GM18909 (cell line): Measurements from ENCODE around the gene RAB33A.
A peak's percentile ranks its signal among the peaks of the same experiment; 100 is the strongest.

Experiments
- ATAC-seq: cut with Tn5 transposase; IDR thresholded peaks from one replicate; pipeline ENCODE4 v1.9.1; 2021; ENCODE audit warnings: mild to moderate bottlenecking; ENCODE audit not compliant: unreplicated experiment, poor library complexity

RAB33A gene

DNA sequence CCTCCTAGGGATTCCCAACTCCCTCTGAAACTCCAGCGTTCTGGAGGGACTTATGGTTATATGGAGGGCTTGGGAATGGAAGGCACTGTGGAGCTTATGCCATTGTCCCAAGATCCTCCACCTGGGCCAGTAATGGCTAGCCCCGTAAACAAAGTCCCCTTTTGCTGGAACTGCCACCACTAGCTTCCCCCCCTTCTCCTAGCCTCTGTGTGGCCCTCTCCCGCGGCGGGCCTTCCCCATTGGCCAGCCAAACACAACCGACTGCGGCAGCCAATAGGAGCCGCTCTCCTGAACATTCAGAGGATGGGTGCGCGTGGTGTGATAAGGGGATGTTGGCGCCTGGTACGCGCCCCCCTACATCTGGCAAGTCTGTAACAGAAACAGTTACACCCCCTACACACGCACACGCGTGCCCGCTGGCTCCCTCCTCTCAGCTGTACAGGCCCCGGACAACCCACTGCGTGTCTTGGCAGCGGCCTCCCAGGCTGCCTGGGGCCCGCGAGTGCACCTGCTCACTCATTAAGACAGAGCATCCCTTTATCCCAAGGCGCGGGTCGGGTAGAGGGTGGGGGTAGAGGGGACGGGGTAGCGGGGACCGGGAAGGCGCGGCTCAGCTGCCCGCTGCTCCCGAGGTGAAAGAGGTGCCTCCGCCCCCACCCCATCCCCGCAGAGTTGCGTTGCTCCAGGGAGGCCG is 863 bp upstream of the RAB33A start:
- ATAC-seq: peak; percentile 76

DNA sequence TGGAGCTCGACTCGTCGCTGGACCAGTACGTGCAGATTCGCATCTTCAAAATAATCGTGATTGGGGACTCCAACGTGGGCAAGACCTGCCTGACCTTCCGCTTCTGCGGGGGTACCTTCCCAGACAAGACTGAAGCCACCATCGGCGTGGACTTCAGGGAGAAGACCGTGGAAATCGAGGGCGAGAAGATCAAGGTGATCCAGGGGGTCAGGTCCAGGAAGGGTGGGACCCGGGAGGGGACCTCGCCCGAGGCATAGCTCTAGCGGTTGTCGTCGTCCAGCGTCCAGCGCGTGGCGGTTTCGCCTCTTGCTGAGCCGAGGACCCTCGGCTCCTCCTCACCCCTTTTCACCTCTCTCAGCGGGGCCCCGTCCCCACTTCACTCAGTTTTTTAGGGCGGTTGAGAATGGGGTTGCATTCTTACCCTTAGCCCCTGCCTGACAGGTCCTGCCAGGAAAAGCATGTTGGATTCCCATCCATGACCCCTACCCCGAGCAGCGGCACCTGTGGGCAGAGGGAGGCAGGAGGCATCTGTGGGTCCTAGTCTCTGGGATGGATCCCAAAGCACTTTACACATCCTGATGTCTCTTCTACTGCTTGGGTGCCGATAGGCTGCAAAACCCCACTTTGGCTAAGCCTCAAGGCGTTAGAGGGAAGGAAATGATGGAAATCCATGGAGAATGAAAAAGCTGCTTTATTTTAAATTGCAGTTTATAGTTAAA is 524 bp downstream of the RAB33A start:
- no peak for ATAC-seq

DNA sequence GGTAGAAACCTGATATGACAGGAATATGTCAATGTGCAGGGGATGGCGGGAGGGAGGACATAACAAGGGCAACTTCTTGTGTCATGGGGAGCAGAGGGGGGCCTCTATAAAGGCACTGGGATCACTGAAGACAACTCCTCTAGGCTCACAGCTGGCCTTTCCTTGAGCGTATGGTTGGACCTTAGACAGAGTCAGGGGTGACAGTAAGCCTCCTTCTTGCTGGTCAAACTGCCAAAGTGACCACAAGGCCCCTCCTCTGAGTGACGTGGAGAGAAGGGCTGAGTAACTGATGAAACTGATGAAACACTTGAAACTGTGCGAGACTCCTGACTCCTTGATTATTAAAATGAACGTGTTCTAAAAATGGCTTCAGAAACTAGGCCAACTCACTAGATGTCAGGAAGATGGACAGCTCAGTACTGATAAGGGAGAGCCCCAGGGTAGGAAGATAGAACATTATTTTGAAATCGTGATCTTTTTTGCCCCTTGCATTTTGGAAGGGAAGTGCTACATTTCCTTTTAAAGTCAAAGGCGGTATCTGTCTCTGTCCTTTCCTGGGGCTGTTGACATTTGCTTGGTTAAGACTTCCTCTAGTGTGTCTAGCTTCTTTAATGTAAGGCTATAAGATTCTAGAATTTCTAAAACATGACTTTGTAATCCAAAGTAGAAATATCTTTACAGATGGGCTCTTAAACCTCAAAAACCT is 1.6 kb downstream of the RAB33A start:
- peak; percentile 47 for ATAC-seq

DNA sequence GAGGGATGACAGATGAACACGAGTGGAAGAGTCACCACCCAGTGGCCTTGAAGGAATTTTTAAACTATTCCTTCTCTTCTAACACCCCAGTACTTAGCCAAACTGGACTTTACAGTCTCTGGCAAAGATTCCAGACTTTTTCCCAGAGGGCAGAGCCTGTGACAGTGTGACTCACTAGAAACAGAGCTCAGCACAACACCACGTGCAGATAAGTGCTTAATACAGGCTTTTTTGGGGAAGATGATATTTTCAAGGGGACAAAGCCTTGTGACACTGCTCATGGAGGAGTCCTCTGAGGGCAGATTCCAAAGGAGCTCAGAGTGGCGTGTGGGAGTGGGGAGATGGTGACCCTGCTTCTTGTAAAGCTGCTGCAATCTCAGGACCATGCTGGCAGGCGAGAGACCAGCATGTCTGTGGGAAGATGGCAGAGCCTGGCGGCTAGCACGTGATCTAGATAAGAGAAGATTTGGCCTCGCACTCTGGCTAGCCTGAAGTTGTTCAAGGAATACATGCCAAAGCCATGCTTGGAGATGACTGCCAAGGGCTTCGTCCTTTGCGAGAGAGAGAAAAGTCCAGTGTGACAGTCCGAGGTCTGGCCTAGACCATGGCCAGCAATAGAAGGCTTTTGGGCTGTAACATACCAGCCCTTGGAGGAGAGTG is 2.4 kb downstream of the RAB33A start:
- no peak for ATAC-seq

DNA sequence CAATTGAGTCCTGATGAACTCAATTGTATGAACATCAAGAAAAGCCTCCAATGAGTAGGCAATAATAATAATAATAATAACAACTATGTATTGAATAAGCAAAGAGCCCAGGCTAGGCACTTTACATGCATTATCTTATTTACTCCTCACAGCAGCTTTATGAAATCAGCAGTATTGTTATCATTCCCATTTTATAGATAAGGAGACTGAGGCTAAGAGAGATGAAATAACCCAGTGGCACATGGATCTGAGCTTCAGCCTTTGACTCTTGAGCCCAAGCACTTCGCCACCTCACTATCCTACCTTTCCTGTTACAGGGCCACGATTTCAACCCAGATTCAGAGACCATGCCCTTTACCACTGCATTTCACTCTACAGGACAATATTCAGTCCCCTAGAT is 3.2 kb downstream of the RAB33A start:
- ATAC-seq: no peak

DNA sequence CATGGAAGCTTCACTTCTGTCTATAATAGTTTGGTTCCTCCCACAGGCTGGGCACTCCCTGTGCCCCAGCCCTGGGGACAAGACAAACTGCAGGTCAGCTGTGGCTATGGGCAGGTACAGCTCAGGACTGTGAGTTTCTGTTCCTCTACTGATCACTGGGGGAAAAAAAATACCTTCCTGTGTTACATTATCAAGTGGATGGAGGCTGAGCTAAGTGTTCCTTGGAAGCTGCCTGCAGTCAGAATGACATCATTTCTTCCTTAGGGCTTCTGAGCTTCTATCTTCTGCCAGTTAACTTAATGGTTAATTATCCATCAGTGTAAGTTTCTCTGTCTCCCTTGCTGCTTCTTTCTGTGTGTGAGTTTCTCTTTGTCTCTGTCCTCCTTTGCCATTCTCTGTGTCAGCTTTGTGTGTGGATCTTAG is 4.6 kb downstream of the RAB33A start:
- peak; percentile 80 for ATAC-seq

DNA sequence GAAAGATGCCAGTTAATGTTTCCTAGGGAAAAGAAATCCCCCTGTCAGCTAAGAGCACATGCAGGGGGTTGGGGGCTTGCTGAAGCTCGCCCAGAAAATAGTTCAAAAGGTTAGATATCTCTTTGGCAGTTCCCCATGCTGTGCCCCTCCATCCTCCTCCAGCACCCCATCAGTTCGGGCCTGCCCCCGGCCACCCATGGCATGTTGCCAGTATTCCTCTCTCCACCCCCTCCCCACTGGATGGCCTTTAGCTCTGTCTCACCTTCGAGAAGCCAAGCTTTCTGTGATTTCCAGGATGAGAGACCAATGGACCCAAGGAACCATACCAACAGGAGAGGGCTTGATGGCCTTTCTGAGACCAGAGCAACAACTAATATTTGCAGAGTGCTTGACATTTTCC is 5.2 kb downstream of the RAB33A start:
- ATAC-seq: no peak

DNA sequence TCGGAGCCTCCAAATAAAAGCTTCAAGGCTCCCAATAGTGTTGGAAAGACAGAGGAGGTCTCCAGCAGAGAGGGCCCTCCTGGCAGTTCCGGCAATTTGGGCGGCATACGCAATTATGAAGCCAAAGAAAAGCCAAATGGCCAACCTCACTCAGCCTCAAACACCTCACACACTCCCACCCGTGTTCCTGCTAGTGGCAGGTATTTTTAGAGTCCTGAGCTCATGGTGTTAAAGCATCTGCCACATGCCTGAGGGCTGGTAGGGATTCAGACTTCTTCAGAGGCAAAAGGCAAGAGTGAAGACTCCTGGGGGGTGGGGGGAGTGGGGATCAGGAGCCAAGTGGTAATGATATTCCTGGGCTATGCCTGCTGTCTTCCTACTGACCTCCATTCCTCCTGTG is 7.4 kb downstream of the RAB33A start:
- no peak for ATAC-seq

DNA sequence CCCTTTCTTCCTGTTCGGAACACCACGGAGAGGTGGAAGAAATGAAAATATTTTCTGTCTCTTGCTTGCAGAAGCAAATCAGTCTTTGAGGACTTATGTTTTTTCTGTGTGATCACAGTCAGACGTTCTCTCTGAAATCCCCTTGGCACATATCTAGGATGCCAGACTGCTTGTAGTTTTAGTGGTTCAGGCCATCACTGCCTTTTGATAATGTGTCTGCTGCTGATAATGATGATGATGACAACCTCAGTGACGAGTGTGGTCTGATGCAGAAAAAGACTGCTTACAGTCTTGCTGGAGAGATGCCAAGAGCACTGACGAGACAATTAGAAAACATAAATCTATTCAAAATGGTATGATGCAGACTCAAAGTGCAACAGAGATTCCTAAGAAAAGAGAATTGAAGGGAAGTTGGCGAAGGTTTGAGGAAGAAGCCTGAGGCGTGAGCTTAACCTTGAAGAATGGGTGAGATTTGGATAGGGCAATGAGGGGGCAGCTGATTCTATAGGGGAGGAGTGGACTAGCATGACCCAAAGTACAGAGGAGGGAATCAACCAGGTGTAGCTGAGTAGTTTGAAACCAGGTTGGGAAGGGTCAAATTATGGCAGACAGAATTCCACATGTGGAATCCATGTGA is 7.9 kb downstream of the RAB33A start:
- no peak for ATAC-seq

DNA sequence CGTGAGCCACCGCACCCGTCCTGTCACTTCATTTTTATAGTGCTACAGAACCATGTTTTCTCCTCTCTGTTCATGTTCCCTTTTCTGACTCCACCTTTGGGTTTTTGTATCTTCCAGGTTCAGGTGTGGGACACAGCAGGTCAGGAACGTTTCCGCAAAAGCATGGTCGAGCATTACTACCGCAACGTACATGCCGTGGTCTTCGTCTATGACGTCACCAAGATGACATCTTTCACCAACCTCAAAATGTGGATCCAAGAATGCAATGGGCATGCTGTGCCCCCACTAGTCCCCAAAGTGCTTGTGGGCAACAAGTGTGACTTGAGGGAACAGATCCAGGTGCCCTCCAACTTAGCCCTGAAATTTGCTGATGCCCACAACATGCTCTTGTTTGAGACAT is 12.4 kb downstream of the RAB33A start:
- ATAC-seq: no peak

DNA sequence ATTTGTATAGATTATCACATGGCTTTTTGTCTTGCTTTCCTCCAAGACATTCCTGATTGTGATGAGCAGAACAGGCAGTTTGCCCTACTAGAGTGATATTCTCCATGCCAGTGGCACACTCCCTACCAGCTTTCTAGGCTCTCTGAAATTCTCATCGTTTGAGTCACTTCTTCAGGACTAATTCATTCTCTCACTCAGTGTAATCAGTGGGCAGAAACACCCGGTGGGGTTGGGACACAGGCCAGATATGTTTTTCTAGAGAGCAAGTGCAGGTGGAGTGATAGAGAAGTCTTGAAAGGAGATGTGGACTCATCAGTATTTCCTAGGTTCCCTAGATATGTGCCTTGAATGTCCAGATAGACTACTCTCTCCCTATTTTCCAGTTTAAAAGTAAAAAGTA is 13.1 kb downstream of the RAB33A start:
- no peak for ATAC-seq

DNA sequence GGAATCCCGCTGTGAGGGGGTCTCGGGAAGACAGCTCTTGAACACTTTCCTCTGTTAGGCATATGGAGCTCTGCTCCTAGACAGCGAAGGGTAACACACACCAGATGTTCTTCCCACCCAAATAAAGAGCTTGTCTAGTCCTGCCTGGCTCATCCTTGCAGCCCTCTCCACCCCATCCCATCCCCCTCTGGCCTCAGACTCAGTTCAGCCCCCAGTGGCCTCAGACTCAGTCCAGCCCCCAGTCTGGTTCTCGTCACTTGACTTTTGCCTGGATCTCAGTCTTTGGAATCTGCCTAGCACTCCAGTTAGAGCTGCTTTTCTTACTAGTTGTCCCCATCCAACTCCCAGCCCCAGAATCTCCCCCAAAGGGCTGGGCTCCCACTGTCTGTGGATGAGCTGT is 14.9 kb downstream of the RAB33A start:
- ATAC-seq: no peak

DNA sequence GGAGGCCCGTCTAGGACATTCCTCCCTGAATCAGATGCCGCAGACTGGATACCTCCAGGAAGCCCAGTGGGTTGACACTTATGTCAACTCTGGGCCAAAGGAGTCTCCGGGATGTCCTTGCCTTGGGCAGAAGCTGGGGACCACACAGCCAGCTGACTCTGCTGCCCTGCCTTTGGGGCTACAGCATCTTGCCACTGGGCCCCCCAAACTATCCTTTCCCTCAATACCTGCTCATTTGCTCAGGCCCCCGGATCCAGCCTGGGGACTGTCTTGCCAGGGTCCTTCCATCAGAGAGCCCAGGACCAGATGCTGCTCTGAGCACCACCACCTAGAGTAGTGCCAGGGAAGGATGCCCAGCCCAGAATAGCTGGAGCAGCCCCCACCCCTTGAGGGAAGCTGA is 19.0 kb downstream of the RAB33A start:
- ATAC-seq: no peak

DNA sequence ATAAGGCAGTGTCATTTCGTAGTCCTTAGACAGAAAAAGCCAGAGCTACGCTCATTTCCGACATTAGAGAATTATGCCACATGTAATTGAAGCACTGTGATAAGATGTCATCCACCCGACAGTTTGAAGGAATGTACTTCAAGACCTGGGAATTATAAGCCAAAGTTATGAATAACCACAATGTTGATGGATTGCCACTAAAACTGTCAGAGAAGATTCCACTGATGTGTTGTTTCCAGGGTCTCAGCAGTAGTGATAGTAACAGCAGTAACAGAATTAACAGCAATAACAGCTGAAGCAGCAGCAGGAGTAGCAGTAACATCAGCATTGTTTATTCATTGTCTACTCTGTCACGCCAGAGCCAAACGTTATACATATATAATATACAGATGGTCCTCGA is 24.7 kb downstream of the RAB33A start:
- ATAC-seq: no peak

DNA sequence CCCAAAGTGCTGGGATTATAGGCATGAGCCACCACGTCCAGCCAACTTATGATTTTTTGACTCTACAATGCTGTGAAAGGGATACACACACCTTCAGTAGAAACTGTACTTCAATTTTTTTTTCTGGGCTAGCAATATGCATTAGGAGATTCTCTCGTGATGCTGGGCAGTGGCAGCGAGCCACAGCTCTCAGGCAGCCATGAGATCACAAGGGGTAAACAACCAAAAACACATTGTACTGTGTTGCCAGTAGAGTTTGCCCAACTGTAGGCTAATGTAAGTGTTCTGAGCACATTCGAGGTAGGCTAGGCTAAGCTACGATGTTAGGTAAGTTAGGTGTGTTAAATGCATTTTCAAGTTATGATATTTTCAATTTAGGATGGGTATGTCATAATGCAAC is 25.7 kb downstream of the RAB33A start:
- ATAC-seq: no peak

DNA sequence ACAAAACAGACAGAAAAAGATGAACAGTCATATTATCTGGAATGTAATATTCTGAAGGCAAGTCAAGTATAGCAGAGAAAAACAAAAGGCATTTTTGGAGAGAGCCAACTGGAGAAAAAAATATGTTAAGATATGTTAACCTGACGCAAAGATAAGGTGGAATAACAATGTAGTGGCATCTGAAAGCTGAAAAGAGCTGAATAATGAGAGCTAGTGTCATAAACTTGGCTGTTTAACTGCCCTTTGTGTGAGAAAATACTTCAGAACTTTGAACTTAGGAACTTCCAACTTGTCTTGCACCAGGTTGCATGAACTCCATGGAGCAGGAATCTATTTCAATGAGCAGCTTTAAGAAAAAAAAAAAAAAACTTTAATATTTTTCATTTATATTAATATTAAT is 32.9 kb downstream of the RAB33A start:
- ATAC-seq: no peak

DNA sequence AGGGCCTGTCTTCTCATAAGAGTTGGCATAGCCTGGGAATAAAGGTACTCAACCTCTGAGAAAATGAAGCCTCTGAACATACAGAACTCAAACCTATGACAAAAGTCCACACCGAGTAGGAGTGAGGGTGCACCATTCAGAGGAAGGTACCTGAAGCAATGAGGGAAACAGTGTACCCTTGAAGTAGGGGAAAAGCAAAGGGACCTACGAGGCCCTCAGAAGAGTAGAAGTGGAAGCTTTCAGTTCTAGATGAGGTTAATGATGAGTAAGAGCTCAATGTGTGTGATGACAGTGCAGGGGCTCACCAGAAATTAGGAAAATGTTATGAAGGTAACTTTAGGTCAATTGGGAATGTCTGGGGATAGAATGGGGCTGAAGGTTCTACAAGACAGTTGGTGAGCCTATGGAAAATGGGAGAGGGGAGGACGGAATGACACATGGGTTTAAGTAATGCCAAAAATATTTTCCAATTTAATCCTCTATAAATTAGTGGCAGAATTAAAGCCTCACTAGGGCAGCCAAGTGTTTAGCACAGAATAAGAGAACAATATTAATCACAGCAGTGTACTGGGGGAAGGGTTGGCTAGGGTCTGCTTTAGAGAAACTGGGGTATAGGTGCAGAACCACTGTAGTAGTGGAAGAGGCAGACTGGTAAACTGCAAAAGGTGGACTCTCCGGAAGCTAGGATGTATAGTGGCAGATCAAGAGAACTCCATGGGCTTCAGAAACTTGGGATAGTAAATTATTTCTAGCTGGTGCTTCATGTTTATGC is 39.8 kb downstream of the RAB33A start:
- no peak for ATAC-seq

DNA sequence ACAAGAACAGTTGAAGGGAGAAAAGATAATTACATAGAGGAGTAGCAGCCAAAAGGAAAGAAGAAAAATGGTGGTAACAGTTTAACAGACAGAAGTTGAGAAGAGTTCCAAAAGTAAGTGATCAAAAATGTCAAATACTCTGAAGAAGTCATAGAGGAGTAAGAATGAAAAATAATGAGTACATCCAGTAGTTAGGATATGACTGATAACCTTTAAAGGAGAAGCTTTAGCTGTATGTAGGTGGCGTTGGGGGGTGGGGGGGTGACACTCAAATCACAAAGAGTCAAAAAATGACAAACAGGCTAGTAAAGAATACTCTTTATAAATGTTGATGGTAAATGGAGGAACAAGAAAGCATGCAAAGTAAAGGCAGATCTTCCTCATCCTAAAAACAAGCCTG is 40.6 kb downstream of the RAB33A start:
- no peak for ATAC-seq

DNA sequence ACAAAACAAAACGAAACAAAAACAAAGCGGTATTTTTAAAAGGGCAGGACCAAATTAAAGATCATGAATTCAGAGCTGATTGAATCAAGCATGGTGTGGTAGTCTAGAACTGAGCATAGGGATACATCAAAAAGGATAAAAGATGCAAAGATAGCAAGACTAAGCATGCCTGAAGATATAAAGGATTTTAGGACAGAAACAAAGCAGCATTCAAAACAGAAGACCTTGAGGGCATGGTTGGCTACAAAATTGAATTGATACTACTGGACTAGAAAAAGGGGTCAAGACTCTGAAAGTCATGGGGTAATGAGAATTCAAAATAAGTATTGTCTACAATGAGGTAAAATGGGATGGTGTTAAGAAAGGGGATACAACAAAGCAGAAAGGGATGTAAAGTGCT is 41.6 kb downstream of the RAB33A start:
- no peak for ATAC-seq

DNA sequence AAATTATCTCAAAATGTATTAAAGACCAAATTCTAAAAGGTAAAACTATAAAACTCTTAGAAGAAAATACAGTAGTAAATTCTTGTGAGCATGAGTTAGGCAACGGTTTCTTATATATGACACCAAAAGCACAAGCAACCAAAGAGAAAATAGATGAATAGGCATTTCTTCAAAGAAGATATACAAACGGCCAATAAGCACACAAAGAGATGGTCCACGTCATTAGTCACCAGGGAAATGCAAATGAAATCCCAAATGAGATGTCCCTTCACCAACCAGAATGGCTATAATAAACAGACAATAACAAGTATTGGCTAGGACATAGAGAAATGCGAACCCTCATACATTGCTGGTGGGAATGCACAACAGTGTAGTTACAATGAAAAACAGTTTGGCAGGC is 44.6 kb downstream of the RAB33A start:
- ATAC-seq: no peak
